ENCODE data around the gene WWOX. TPM values are rescaled to one million over a fixed set of nuclear protein-coding genes. Genes with fewer than 3 reads are reported as not detected.

The WWOX gene
- total and polyA plus RNA-seq, 2 of the 13 experiments (the other 11 are each of a cell fraction or from before 2014, with no cell fraction given) = 9.1 to 37.4 TPM

DNA sequence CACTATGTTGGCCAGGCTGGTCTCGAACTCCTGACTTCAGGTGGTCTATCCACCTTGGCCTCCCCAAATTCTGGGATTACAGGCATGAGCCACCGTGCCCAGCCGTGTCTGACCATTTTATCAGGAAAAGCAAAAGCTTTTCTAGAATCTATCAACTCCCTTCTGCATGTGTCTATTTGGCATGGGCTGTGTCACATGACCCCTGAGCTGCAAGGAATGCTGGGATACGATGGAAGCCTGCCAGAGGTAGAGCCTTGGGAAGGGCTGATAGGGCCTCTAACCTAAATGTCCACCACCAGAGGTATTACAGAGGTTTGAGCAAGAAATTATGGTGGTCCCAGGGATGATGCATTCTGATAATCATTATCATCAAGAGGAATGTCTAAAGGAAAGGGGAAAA is 616.2 kb downstream of the WWOX start:
- TF ChIP-seq ZNF607 (CRISPR knock-in tag; IDR thresholded peaks at IDR 0.05; ENCODE audit: borderline replicate concordance) (no peak), HDAC1 (CRISPR knock-in tag; IDR thresholded peaks at IDR 0.05) (no peak), HNF4G (IDR thresholded peaks at IDR 0.05; ENCODE audit: borderline replicate concordance, low read depth, low read length) (no peak), HNF4G (CRISPR knock-in tag; IDR thresholded peaks at IDR 0.05; ENCODE audit: borderline replicate concordance, low read depth) (no peak), ZFP36L2 (CRISPR knock-in tag; IDR thresholded peaks at IDR 0.05) (no peak), ARNT2 (CRISPR knock-in tag; IDR thresholded peaks at IDR 0.05; ENCODE audit: low read depth) (no peak), SP140L (CRISPR knock-in tag; IDR thresholded peaks at IDR 0.05; ENCODE audit: borderline replicate concordance) (no peak), HOXA5 (CRISPR knock-in tag; IDR thresholded peaks at IDR 0.05) (no peak), KLF13 (CRISPR knock-in tag; IDR thresholded peaks at IDR 0.05) (no peak), TOPORS (CRISPR knock-in tag; IDR thresholded peaks at IDR 0.05) (no peak), TOE1 (CRISPR knock-in tag; IDR thresholded peaks at IDR 0.05) (no peak)
- Histone ChIP-seq H3K9ac (ENCODE audit: insufficient read depth, low read depth, low read length) (no peak overlapping the region), H3K36me3 (replicated peaks in 1 of 2; ENCODE audit: control insufficient read depth in 1 of 2, insufficient read depth in 2 of 2, low read length in 2 of 2) (no peaks in the 10 kb centered on the region), H4K20me1 (ENCODE audit: insufficient read depth, low read length) (no peaks in the 10 kb centered on the region), H3K4me2 (ENCODE audit: low read depth, low read length) (no peak overlapping the region), H3K27me3 (ENCODE audit: control insufficient read depth in 1 of 2, insufficient read depth in 2 of 2, low read length in 2 of 2) (no peaks in the 10 kb centered on the region), H3K79me2 (ENCODE audit: insufficient read depth, low read length) (no peaks in the 10 kb centered on the region), H3K4me3 (replicated peaks in 1 of 3; ENCODE audit: insufficient read depth in 1 of 3, low read depth in 2 of 3, low read length in 3 of 3) (no peak overlapping the region), H3K9me3 (ENCODE audit: low read length) (no peaks in the 10 kb centered on the region), H3K4me1 (ENCODE audit: insufficient read depth, low read length) (no peaks in the 10 kb centered on the region), H2AFZ (ENCODE audit: low read length) (no peak overlapping the region), H3K27ac (ENCODE audit: extremely low read length, insufficient read depth, low read length) (no peak overlapping the region)
- intact Hi-C loops (cut with micrococcal nuclease; ENCODE audit: unreplicated experiment) = no loop called here
- no TSS peak for BruUV-seq (replicated peaks)
- in situ Hi-C loops (cut with HindIII; ENCODE audit: extremely low pct_ligation_motif_present, low pct_unique_long_range_greater_than_20kb) = no loop called here
- POLR2A ChIA-PET = no interaction called here
- no peak for ATAC-seq
- 86% methylated on average over 4 of the region's 4 CpGs for WGBS (ENCODE audit: low lambda C conversion rate)
- no peak for FAIRE-seq
- CTCF ChIA-PET (ENCODE audit: low intra/inter-chr PET ratio, low total read pairs) = no interaction called here
- DNase-seq (ENCODE audit: low spot score) = no peak

DNA sequence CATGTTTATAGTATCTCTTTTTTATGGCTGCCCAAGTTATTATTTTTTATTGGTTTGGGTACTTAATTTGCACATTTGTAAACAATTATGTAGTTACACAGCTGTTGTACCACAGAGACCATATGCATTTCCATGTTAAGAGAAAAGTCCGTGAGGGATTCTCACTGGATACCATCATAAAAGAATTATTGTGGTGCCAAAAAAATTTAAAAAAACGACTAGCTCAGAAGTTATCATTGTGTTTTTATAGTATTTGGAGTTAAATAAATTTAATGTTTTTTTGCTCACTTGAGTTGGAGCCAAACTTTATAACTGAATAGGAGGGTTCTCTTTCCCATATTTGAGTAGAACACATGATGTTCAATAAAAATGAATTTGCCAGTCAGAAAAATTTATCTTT is 618.7 kb downstream of the WWOX start:
- intact Hi-C loops (cut with micrococcal nuclease; ENCODE audit: unreplicated experiment) (no loop called here), in situ Hi-C loops (cut with HindIII; ENCODE audit: extremely low pct_ligation_motif_present, low pct_unique_long_range_greater_than_20kb) (no loop called here)
- no TSS peak for BruUV-seq (replicated peaks)
- no peaks in the 10 kb centered on the region for H3K9me3 ChIP-seq (ENCODE audit: low read length)
- ATAC-seq = no peak
- POLR2A ChIA-PET = no interaction called here
- DNase-seq (ENCODE audit: low spot score) = no peak
- no peak for FAIRE-seq
- H3K36me3 ChIP-seq (replicated peaks in 1 of 2; ENCODE audit: control insufficient read depth in 1 of 2, insufficient read depth in 2 of 2, low read length in 2 of 2) = no peaks in the 10 kb centered on the region
- 68% methylated on average over 2 of the region's 2 CpGs for WGBS (ENCODE audit: low lambda C conversion rate)
- no peaks in the 10 kb centered on the region for H4K20me1 ChIP-seq (ENCODE audit: insufficient read depth, low read length)
- H3K79me2 ChIP-seq (ENCODE audit: insufficient read depth, low read length) = no peaks in the 10 kb centered on the region
- CTCF ChIA-PET (ENCODE audit: low intra/inter-chr PET ratio, low total read pairs) = no interaction called here
- H3K4me3 ChIP-seq (replicated peaks in 1 of 3; ENCODE audit: insufficient read depth in 1 of 3, low read depth in 2 of 3, low read length in 3 of 3) = no peak overlapping the region
- H3K27me3 ChIP-seq (ENCODE audit: control insufficient read depth in 1 of 2, insufficient read depth in 2 of 2, low read length in 2 of 2) = no peaks in the 10 kb centered on the region
- no peak overlapping the region for H3K27ac ChIP-seq (ENCODE audit: extremely low read length, insufficient read depth, low read length)
- H3K9ac ChIP-seq (ENCODE audit: insufficient read depth, low read depth, low read length) = no peak overlapping the region
- H2AFZ ChIP-seq (ENCODE audit: low read length) = no peak overlapping the region
- no peak overlapping the region for H3K4me2 ChIP-seq (ENCODE audit: low read depth, low read length)
- H3K4me1 ChIP-seq (ENCODE audit: insufficient read depth, low read length) = no peaks in the 10 kb centered on the region
- TF ChIP-seq, protein P1, sequence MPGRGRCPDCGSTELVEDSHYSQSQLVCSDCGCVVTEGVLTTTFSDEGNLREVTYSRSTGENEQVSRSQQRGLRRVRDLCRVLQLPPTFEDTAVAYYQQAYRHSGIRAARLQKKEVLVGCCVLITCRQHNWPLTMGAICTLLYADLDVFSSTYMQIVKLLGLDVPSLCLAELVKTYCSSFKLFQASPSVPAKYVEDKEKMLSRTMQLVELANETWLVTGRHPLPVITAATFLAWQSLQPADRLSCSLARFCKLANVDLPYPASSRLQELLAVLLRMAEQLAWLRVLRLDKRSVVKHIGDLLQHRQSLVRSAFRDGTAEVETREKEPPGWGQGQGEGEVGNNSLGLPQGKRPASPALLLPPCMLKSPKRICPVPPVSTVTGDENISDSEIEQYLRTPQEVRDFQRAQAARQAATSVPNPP (CRISPR knock-in tag; IDR thresholded peaks at IDR 0.05) = no peak
- TF ChIP-seq PHF20 (CRISPR knock-in tag; IDR thresholded peaks at IDR 0.05) (no peak), ISL2 (CRISPR knock-in tag; IDR thresholded peaks at IDR 0.05) (no peak), HNRNPK (IDR thresholded peaks at IDR 0.05; ENCODE audit: low read depth, low read length, poor library complexity, severe bottlenecking) (no peak), ZNF280B (CRISPR knock-in tag; IDR thresholded peaks at IDR 0.05; ENCODE audit: borderline replicate concordance) (no peak)
- TF ChIP-seq, protein P2, sequence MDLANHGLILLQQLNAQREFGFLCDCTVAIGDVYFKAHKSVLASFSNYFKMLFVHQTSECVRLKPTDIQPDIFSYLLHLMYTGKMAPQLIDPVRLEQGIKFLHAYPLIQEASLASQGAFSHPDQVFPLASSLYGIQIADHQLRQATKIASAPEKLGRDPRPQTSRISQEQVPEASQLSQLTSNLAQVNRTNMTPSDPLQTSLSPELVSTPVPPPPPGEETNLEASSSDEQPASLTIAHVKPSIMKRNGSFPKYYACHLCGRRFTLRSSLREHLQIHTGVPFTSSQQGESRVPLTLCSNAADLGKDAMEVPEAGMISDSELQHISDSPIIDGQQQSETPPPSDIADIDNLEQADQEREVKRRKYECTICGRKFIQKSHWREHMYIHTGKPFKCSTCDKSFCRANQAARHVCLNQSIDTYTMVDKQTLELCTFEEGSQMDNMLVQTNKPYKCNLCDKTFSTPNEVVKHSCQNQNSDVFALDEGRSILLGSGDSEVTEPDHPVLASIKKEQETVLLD (CRISPR knock-in tag; IDR thresholded peaks at IDR 0.05; ENCODE audit: low read depth) = no peak
